GM12878 (cell line): Measurements from ENCODE around the gene FBXL22. TPM values are rescaled to one million over a fixed set of nuclear protein-coding genes. Genes with fewer than 3 reads are reported as not detected.

Experiments
- ATAC-seq: fragments of 200-7000 bp; cut with Tn5 transposase; 3 replicates; pipeline ENCODE4 v1.9.1; 2020; ENCODE audit warnings: mild to moderate bottlenecking, moderate library complexity
- BruUV-seq: library from RNA; stranded (reverse); fragments of 400-500 nt; replicated peaks from 2 replicates; lab custom pipeline; 2021; lab: Mats Ljungman, UMichigan
- CTCF ChIA-PET: fragments of 300-600 bp; sonication (Branson Sonifier 250); formaldehyde crosslinking; extraction: SDS; loops from one replicate; lab custom pipeline; 2021; ENCODE audit warnings: inconsistent platforms; lab: Yijun Ruan, JAX
- POLR2A ChIA-PET: fragments of 350-600 bp; formaldehyde crosslinking; extraction: SDS; loops from one replicate; lab custom pipeline; 2021; ENCODE audit warnings: inconsistent platforms; lab: Charles Lee
- RAD21 ChIA-PET: fragments of 300-600 bp; sonication (Branson Sonifier 250); formaldehyde crosslinking; loops from one replicate; lab custom pipeline; 2023; ENCODE audit warnings: antibody characterized with exemption; ENCODE audit not compliant: unreplicated experiment; lab: Charles Lee
- SMC1A ChIA-PET: fragments of 300-600 bp; sonication (Branson Sonifier 250); formaldehyde crosslinking; loops from one replicate; lab custom pipeline; 2023; ENCODE audit not compliant: unreplicated experiment, uncharacterized antibody; lab: Charles Lee
- DNase-seq: peaks from one replicate; pipeline ENCODE4 v3.0.0-alpha.2; 2011; ENCODE audit warnings: low read depth, low spot score
- FAIRE-seq: peaks from 3 replicates; lab custom pipeline; 2011; peaks lifted over from hg19 to GRCh38; lab: Jason Lieb, UNC
- H2AFZ ChIP-seq: 2 replicates; pipeline ENCODE4 v1.6.0; 2011; ENCODE audit warnings: low read depth, low read length, control low read depth; ENCODE audit not compliant: control insufficient read depth
- H3K27ac ChIP-seq: 2 replicates; pipeline ENCODE4 v1.5.1; 2011; ENCODE audit warnings: control low read depth; ENCODE audit not compliant: control insufficient read depth, insufficient read depth
- H3K27me3 ChIP-seq, 2 experiments: replicated peaks in 1 of 2; 2 replicates each; pipeline versions ENCODE4 v1.6.0 to v1.6.1; 2011; ENCODE audit warnings: low read length in 1 of 2; ENCODE audit not compliant: control insufficient read depth in 2 of 2, insufficient read depth in 2 of 2
- H3K36me3 ChIP-seq, 2 experiments: 2 replicates each; pipeline ENCODE4 v1.5.1; 2011; ENCODE audit warnings: low read length in 1 of 2; ENCODE audit not compliant: control insufficient read depth in 2 of 2, insufficient read depth in 2 of 2
- H3K4me1 ChIP-seq: 2 replicates; pipeline ENCODE4 v1.6.1; 2011; ENCODE audit warnings: mild to moderate bottlenecking, low read length, moderate library complexity, mixed read lengths; ENCODE audit not compliant: control insufficient read depth, insufficient read depth
- H3K4me2 ChIP-seq: 2 replicates; pipeline ENCODE4 v1.6.0; 2011; ENCODE audit warnings: control low read depth; ENCODE audit not compliant: control insufficient read depth, insufficient read depth
- H3K4me3 ChIP-seq: fragments of 200-600 bp; sonication (generic); 2 replicates; pipeline ENCODE4 v1.5.1; 2016
- H3K79me2 ChIP-seq: 2 replicates; pipeline ENCODE4 v1.6.0; 2011; ENCODE audit warnings: low read length; ENCODE audit not compliant: control insufficient read depth, insufficient read depth
- H3K9ac ChIP-seq: 2 replicates; pipeline ENCODE4 v1.8.0; 2011; ENCODE audit warnings: low read length, control low read depth, mixed read lengths; ENCODE audit not compliant: control insufficient read depth, insufficient read depth
- H3K9me3 ChIP-seq: replicated peaks from 3 replicates; pipeline ENCODE4 v1.5.1; 2011; ENCODE audit warnings: mild to moderate bottlenecking, low read length; ENCODE audit not compliant: control insufficient read depth, insufficient read depth
- H4K20me1 ChIP-seq: 2 replicates; pipeline ENCODE4 v1.6.0; 2011; ENCODE audit not compliant: control insufficient read depth, insufficient read depth
- BHLHE40 ChIP-seq, 2 experiments: fragments of 450-650 bp in 1 of 2; IDR thresholded peaks; 2 replicates each; pipeline ENCODE4 v1.6.1; 2011 to 2017; ENCODE audit warnings: low read depth in 2 of 2, borderline replicate concordance in 1 of 2, improper control_type of control experiment in 1 of 2, low read length in 1 of 2, mild to moderate bottlenecking in 1 of 2
- EED ChIP-seq: sonication (generic); IDR thresholded peaks from 2 replicates; pipeline ENCODE4 v1.6.1; 2016; ENCODE audit warnings: antibody characterized with exemption, low read depth
- MEF2A ChIP-seq: IDR thresholded peaks from 2 replicates; pipeline ENCODE4 v1.6.1; 2011; ENCODE audit warnings: low read depth, mild to moderate bottlenecking, low read length, moderate library complexity; ENCODE audit not compliant: insufficient read depth
- NR2C2 ChIP-seq: IDR thresholded peaks from 2 replicates; pipeline ENCODE4 v1.6.1; 2011; ENCODE audit warnings: borderline replicate concordance, low read depth; ENCODE audit not compliant: control insufficient read depth, insufficient read length
- NRF1 ChIP-seq: conservative IDR thresholded peaks from 2 replicates; pipeline ENCODE4 v1.6.1; 2011; ENCODE audit warnings: mild to moderate bottlenecking, low read depth, low read length, improper control_type of control experiment
- POLR2AphosphoS5 ChIP-seq: IDR thresholded peaks from 2 replicates; pipeline ENCODE4 v1.6.1; 2011; ENCODE audit warnings: mild to moderate bottlenecking, low read length, inconsistent platforms
- SIN3A ChIP-seq: IDR thresholded peaks from 2 replicates; pipeline ENCODE4 v1.6.1; 2012; ENCODE audit warnings: low read depth, low read length, improper control_type of control experiment
- SMAD5 ChIP-seq: IDR thresholded peaks from 2 replicates; pipeline ENCODE4 v1.6.1; 2016; ENCODE audit warnings: antibody characterized with exemption, low read depth
- SPI1 ChIP-seq: IDR thresholded peaks from 2 replicates; pipeline ENCODE4 v1.6.1; 2011; ENCODE audit warnings: low read depth, mild to moderate bottlenecking, low read length, moderate library complexity, borderline replicate concordance; ENCODE audit not compliant: insufficient read depth
- SREBF2 ChIP-seq: IDR thresholded peaks from 2 replicates; pipeline ENCODE4 v1.6.1; 2012; ENCODE audit warnings: mild to moderate bottlenecking, low read length
- STAT1 ChIP-seq: fragments of 450-650 bp; conservative IDR thresholded peaks from 2 replicates; pipeline ENCODE4 v1.6.1; 2014; ENCODE audit warnings: antibody characterized with exemption, mild to moderate bottlenecking
- SUPT20H ChIP-seq: IDR thresholded peaks from 2 replicates; pipeline ENCODE4 v1.6.1; 2011; ENCODE audit warnings: low read depth, mild to moderate bottlenecking, low read length, moderate library complexity, borderline replicate concordance; ENCODE audit not compliant: control insufficient read depth
- WGBS: methylation state at CpG from one replicate; pipeline ENCODE4 v1.1.6; 2016; ENCODE audit warnings: low lambda C conversion rate; ENCODE audit not compliant: insufficient replicate concordance, insufficient coverage; ENCODE audit errors: missing lambda C conversion rate; 5-methylcytosine and 5-hydroxymethylcytosine counted together
- in situ Hi-C: fragments of 300-500 bp; cut with MboI; formaldehyde crosslinking; loops from 9 replicates; pipeline ENCODE4 v1.14.3; 2018; ENCODE audit warnings: mixed read lengths
- intact Hi-C: fragments of 100-400 bp; cut with micrococcal nuclease; formaldehyde crosslinking; loops from one replicate; pipeline ENCODE4 v1.14.2; 2022; ENCODE audit not compliant: unreplicated experiment
- polyA plus RNA-seq, 11 experiments: library from polyadenylated mRNA; depleted of rRNA in 4 of 11; unstranded in 6 of 11; stranded (reverse) in 5 of 11; fragments of >200 nt; fragmentation: Nextera tagmentation in 4 of 11; fragmentation: Illumina TruSeq in 1 of 11; extraction: Ambion mirVana in 4 of 11; extraction: Trizol in 1 of 11; gene quantifications; 1 replicate in 1 of 11; 2 replicates in 10 of 11; pipeline versions ENCODE4 v1.2.1 to v1.2.3, GENCODE V29; 2011 to 2016; ENCODE audit warnings: inconsistent platforms in 2 of 11, missing spikeins in 2 of 11, low read depth in 1 of 11
- total RNA-seq, 4 experiments: library from RNA; depleted of rRNA in 3 of 4; stranded (reverse); fragments of >200 nt in 3 of 4; fragmentation: Illumina TruSeq in 1 of 4; extraction: Trizol in 1 of 4; gene quantifications; 2 replicates each; pipeline versions ENCODE4 v1.2.1 to v1.2.3, GENCODE V29; 2013 to 2021
- TF ChIP-seq, protein P1 (sequence below): fragments of 450-650 bp; formaldehyde crosslinking; IDR thresholded peaks from 2 replicates; pipeline ENCODE4 v1.4.0; 2020; ENCODE audit warnings: mild to moderate bottlenecking, moderate library complexity
- TF ChIP-seq, protein P2 (sequence below): IDR thresholded peaks from 2 replicates; pipeline ENCODE4 v1.6.1; 2011; ENCODE audit warnings: low read depth, mild to moderate bottlenecking, low read length, moderate library complexity, borderline replicate concordance; ENCODE audit errors: extremely low read depth

FBXL22 gene
- total and polyA plus RNA-seq, 10 of the 15 experiments (the other 5 are each of a cell fraction or from before 2014, with no cell fraction given), result 0.05 to 2.6 (median 0.52) TPM

DNA sequence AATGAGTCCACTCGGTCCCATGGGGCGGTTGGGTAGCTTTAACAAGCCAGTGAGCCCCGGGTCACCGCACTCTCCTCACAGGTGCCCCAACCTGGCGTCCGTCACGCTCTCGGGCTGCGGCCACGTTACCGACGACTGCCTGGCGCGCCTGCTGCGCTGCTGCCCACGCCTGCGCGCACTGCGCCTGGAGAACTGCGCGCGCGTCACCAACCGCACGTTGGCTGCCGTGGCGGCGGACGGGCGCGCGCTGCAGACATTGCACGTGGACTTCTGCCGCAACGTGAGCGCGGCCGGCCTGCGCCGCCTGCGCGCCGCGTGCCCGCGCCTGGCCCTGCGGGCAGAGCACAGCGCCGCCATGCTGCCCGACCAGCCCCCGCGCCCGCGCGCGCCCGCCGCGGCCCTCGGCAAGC is 3.4 kb downstream of the FBXL22 start (continued):
- TF ChIP-seq MEF2A (0 out of 2 replicates have a peak, but pooled peaks have one; percentile 14), SUPT20H (no peak)

DNA sequence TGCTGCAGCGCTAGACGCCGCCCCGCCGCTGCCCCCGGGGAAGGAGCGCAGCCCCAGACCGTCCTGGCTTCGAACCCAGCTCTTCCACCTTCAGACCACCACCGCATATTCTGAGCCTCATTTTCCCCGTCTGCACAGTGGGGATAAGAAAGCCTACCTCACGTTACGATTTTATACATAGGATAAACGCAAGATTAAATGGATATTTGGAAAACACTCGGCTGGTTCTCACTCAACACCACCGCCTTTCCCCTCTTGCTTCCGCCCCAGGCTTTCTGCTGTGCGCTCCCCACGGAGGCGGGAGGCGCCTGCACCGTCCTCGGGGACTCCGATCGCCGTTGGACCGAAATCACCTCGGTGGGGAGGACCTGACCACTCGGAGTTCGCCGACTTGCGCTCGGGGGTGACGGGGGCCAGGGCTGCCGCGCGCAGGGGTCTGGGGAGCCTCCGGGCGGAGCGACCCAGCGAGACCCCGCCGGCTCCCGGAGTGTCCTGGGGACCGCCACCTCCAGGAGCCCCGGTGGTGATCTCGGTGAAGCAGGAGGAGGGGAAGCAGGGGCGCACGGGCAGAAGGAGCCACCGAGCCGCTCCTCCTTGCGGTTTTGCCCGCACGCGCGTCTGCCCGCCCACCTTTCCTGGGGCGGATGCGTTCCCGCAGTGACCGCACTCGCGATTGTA is 4.0 kb downstream of the FBXL22 start:
- ChIA-PET POLR2A (interaction anchor here (0.6 to 8.8 kb wide), 10 partner anchors 9 to 489 kb away, joined by 3 to 66 read pairs (median 4); partner anchors contain the start of gene USP3), SMC1A (interaction anchor here (0.6 to 9.7 kb wide), 23 partner anchors 9 to 466 kb away, joined by 3 to 150 read pairs (median 5); partner anchors contain the start of gene USP3), RAD21 (interaction anchor here (0.9 to 8.2 kb wide), 14 partner anchors 9 to 489 kb away, joined by 3 to 113 read pairs (median 10); partner anchors contain the start of gene USP3), CTCF (interaction anchor here (0.6 to 11.3 kb wide), 10 partner anchors 9 to 467 kb away, joined by 3 to 272 read pairs (median 10); partner anchors contain the start of genes DAPK2 and USP3)
- BruUV-seq, result no TSS peak
- peak overlapping the region; percentile 74 for H2AFZ ChIP-seq
- ATAC-seq (peak; percentile 13), FAIRE-seq (no peak), DNase-seq (no peak)
- peaks cover 0 to 2% of the 10 kb centered on the region in 2 experiments; a peak in 1 of 4 replicates for H3K36me3 ChIP-seq
- in situ Hi-C loops (no loop called here), intact Hi-C loops (no loop called here)
- peak overlapping the region; percentile 87 for H3K4me3 ChIP-seq
- H3K9ac ChIP-seq, result peak overlapping the region; percentile 91
- H4K20me1 ChIP-seq, result no peaks in the 10 kb centered on the region
- H3K79me2 ChIP-seq, result peaks cover 18% of the 10 kb centered on the region
- H3K4me2 ChIP-seq, result peak overlapping the region; percentile 93
- peaks cover 29% of the 10 kb centered on the region for H3K4me1 ChIP-seq
- peak overlapping the region; percentile 78 for H3K27ac ChIP-seq
- H3K27me3 ChIP-seq, result no peaks in the 10 kb centered on the region
- WGBS, result 1% methylated on average over 51 of the region's 63 CpGs
- no peaks in the 10 kb centered on the region for H3K9me3 ChIP-seq
- TF ChIP-seq NRF1, result no peak
- TF ChIP-seq, protein P1, sequence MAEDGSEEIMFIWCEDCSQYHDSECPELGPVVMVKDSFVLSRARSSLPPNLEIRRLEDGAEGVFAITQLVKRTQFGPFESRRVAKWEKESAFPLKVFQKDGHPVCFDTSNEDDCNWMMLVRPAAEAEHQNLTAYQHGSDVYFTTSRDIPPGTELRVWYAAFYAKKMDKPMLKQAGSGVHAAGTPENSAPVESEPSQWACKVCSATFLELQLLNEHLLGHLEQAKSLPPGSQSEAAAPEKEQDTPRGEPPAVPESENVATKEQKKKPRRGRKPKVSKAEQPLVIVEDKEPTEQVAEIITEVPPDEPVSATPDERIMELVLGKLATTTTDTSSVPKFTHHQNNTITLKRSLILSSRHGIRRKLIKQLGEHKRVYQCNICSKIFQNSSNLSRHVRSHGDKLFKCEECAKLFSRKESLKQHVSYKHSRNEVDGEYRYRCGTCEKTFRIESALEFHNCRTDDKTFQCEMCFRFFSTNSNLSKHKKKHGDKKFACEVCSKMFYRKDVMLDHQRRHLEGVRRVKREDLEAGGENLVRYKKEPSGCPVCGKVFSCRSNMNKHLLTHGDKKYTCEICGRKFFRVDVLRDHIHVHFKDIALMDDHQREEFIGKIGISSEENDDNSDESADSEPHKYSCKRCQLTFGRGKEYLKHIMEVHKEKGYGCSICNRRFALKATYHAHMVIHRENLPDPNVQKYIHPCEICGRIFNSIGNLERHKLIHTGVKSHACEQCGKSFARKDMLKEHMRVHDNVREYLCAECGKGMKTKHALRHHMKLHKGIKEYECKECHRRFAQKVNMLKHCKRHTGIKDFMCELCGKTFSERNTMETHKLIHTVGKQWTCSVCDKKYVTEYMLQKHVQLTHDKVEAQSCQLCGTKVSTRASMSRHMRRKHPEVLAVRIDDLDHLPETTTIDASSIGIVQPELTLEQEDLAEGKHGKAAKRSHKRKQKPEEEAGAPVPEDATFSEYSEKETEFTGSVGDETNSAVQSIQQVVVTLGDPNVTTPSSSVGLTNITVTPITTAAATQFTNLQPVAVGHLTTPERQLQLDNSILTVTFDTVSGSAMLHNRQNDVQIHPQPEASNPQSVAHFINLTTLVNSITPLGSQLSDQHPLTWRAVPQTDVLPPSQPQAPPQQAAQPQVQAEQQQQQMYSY, result no peak
- 0 out of 2 replicates have a peak, but pooled peaks have one; percentile 56 for TF ChIP-seq POLR2AphosphoS5
- TF ChIP-seq SMAD5, result no peak
- TF ChIP-seq, protein P2, sequence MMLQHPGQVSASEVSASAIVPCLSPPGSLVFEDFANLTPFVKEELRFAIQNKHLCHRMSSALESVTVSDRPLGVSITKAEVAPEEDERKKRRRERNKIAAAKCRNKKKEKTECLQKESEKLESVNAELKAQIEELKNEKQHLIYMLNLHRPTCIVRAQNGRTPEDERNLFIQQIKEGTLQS, result no peak
- no peak for TF ChIP-seq SPI1
- TF ChIP-seq BHLHE40 (IDR thresholded peaks at IDR 0.05; ENCODE audit: borderline replicate concordance in 1 of 2, low read depth in 2 of 2, low read length in 1 of 2), result peak; percentile 85 to 92
- TF ChIP-seq NR2C2, result no peak
- no peak for TF ChIP-seq SIN3A
- TF ChIP-seq SREBF2, result no peak
- no peak for TF ChIP-seq STAT1
- TF ChIP-seq MEF2A, result 0 out of 2 replicates have a peak, but pooled peaks have one; percentile 2
- peak; percentile 66; the same call in 1 of the 2 replicates for TF ChIP-seq EED
